Neuronal stem cell (in vitro differentiated cells): ENCODE data around the gene ARHGAP28.
"Not testable (repeated sequence)": the region's sequence is repeated elsewhere in the genome, so short reads cannot be mapped to it uniquely, and the experiment has no call there.

ENCODE experiments used
- DNase-seq: peaks from one replicate; pipeline ENCODE4 v3.0.0-alpha.2; 2013; ENCODE audit warnings: low spot score
- H2AFZ ChIP-seq: one replicate; pipeline ENCODE4 v1.6.1; 2013; ENCODE audit warnings: mild to moderate bottlenecking, low read length, inconsistent platforms
- H2AK5ac ChIP-seq: 2 replicates; pipeline ENCODE4 v1.6.1; 2013; ENCODE audit warnings: low read depth, mild to moderate bottlenecking, inconsistent platforms, low read length, moderate library complexity, mixed read lengths
- H2BK120ac ChIP-seq: 2 replicates; pipeline ENCODE4 v1.6.1; 2013; ENCODE audit warnings: low read depth, mild to moderate bottlenecking, inconsistent platforms, low read length, moderate library complexity, mixed read lengths
- H2BK12ac ChIP-seq: one replicate; pipeline ENCODE4 v1.6.1; 2013; ENCODE audit warnings: low read length, inconsistent platforms
- H2BK15ac ChIP-seq: 2 replicates; pipeline ENCODE4 v1.6.1; 2013; ENCODE audit warnings: mild to moderate bottlenecking, low read length, inconsistent platforms, mixed read lengths
- H2BK5ac ChIP-seq: one replicate; pipeline ENCODE4 v1.6.1; 2013; ENCODE audit warnings: inconsistent platforms, mild to moderate bottlenecking, low read length, moderate library complexity
- H3K14ac ChIP-seq: one replicate; pipeline ENCODE4 v1.6.1; 2013; ENCODE audit warnings: low read length, inconsistent platforms
- H3K18ac ChIP-seq: 2 replicates; pipeline ENCODE4 v1.6.1; 2013; ENCODE audit warnings: low read length, inconsistent platforms
- H3K23ac ChIP-seq: 2 replicates; pipeline ENCODE4 v1.6.1; 2013; ENCODE audit warnings: low read depth, mild to moderate bottlenecking, mixed read lengths, low read length, inconsistent platforms; ENCODE audit not compliant: poor library complexity
- H3K27ac ChIP-seq: replicated peaks from 3 replicates; pipeline ENCODE4 v1.5.1; 2013; ENCODE audit warnings: low read length, inconsistent platforms
- H3K27me3 ChIP-seq, 3 experiments: 2 replicates each; pipeline ENCODE4 v1.6.1; 2013; ENCODE audit warnings: low read length in 3 of 3, mild to moderate bottlenecking in 2 of 3, inconsistent platforms in 1 of 3, low read depth in 1 of 3, mixed read lengths in 1 of 3, moderate library complexity in 1 of 3; ENCODE audit not compliant: control insufficient read depth in 3 of 3, insufficient read depth in 3 of 3
- H3K36me3 ChIP-seq, 2 donors: replicated peaks in 1 of 2; 2 replicates each; pipeline ENCODE4 v1.6.1; 2013; ENCODE audit warnings: low read length in 2 of 2; ENCODE audit not compliant: control insufficient read depth in 2 of 2, insufficient read depth in 2 of 2
- H3K4ac ChIP-seq: 2 replicates; pipeline ENCODE4 v1.6.1; 2013; ENCODE audit warnings: inconsistent platforms, mild to moderate bottlenecking, low read length, moderate library complexity
- H3K4me1 ChIP-seq, 2 donors: 1 replicate in 1 of 2; 2 replicates in 1 of 2; pipeline ENCODE4 v1.6.1; 2013; ENCODE audit warnings: low read length in 2 of 2, low read depth in 1 of 2; ENCODE audit not compliant: control insufficient read depth in 2 of 2, insufficient read depth in 1 of 2
- H3K4me2 ChIP-seq: one replicate; pipeline ENCODE4 v1.6.1; 2013; ENCODE audit warnings: mild to moderate bottlenecking, low read length, inconsistent platforms; ENCODE audit not compliant: insufficient read depth, poor library complexity, severe bottlenecking
- H3K4me3 ChIP-seq, 2 donors: 2 replicates each; pipeline ENCODE4 v1.5.1; 2013; ENCODE audit warnings: low read length in 2 of 2, mild to moderate bottlenecking in 2 of 2, inconsistent platforms in 1 of 2, moderate library complexity in 1 of 2
- H3K79me1 ChIP-seq: one replicate; pipeline ENCODE4 v1.6.1; 2013; ENCODE audit warnings: low read depth, mild to moderate bottlenecking, inconsistent platforms, low read length, moderate library complexity
- H3K9ac ChIP-seq: one replicate; pipeline ENCODE4 v1.6.1; 2013; ENCODE audit warnings: mild to moderate bottlenecking, low read depth, low read length, inconsistent platforms; ENCODE audit not compliant: poor library complexity
- H3K9me3 ChIP-seq, 2 donors: replicated peaks in 1 of 2; 2 replicates each; pipeline versions ENCODE3 to v1.6.1; 2013; ENCODE audit warnings: low read length in 2 of 2, mild to moderate bottlenecking in 2 of 2, inconsistent platforms in 1 of 2, low read depth in 1 of 2, mixed read lengths in 1 of 2, moderate library complexity in 1 of 2; ENCODE audit not compliant: control insufficient read depth in 2 of 2, insufficient read depth in 1 of 2
- H4K8ac ChIP-seq: one replicate; pipeline ENCODE4 v1.6.1; 2013; ENCODE audit warnings: low read depth, mild to moderate bottlenecking, inconsistent platforms, low read length, moderate library complexity
- H4K91ac ChIP-seq: one replicate; pipeline ENCODE4 v1.6.1; 2013; ENCODE audit warnings: low read length, low read depth, mild to moderate bottlenecking, inconsistent platforms; ENCODE audit not compliant: poor library complexity
- WGBS, 2 donors: extraction: QIAGEN DNeasy Blood & Tissue Kit; methylation state at CpG; one replicate each; pipeline ENCODE4 v1.1.7; 2013; ENCODE audit warnings: missing lambda C conversion rate in 2 of 2, mixed read lengths in 1 of 2; ENCODE audit not compliant: insufficient read length in 2 of 2, insufficient replicate concordance in 1 of 2; ENCODE audit errors: extremely low coverage in 2 of 2; 5-methylcytosine and 5-hydroxymethylcytosine counted together

The ARHGAP28 gene

GRCh38 chr18:6938403-6938802 is 208.9 kb downstream of the ARHGAP28 start:
- H3K79me1 ChIP-seq, H3K18ac ChIP-seq, H3K4ac ChIP-seq, H4K8ac ChIP-seq, H2BK5ac ChIP-seq, DNase-seq, H3K4me3 ChIP-seq, H3K23ac ChIP-seq, H3K4me2 ChIP-seq, H2BK15ac ChIP-seq, H3K9me3 ChIP-seq, H2AFZ ChIP-seq, H3K9ac ChIP-seq, H2AK5ac ChIP-seq, H3K4me1 ChIP-seq, H2BK12ac ChIP-seq, H4K91ac ChIP-seq, H3K27ac ChIP-seq, H3K27me3 ChIP-seq, H3K14ac ChIP-seq, H2BK120ac ChIP-seq: not testable (repeated sequence)
- WGBS, 2 donors, result no CpG with 5 or more reads among the region's 2 CpGs
- peaks cover 16 to 54% of the 10 kb centered on the region in 2 donors for H3K36me3 ChIP-seq

- Histone ChIP-seq H3K4me2 (no peak overlapping the region), H4K8ac (no peak overlapping the region), H4K91ac (no peak overlapping the region), H2AFZ (no peak overlapping the region), H3K9ac (no peak overlapping the region), H3K4ac (no peak overlapping the region), H3K9me3 (peaks cover 0 to 4% of the 10 kb centered on the region in 2 donors), H2BK12ac (no peak overlapping the region), H3K14ac (no peak overlapping the region), H2AK5ac (no peak overlapping the region), H3K79me1 (no peaks in the 10 kb centered on the region), H3K4me1 (peaks cover 2 to 8% of the 10 kb centered on the region in 2 donors), H3K27me3 (no peaks in the 10 kb centered on the region), H2BK15ac (no peak overlapping the region), H3K4me3 (no peak overlapping the region), H3K27ac (no peak overlapping the region), H2BK5ac (no peak overlapping the region), H3K36me3 (peaks cover 17 to 70% of the 10 kb centered on the region in 2 donors), H3K18ac (no peak overlapping the region), H3K23ac (no peak overlapping the region), H2BK120ac (no peak overlapping the region)
- no peak for DNase-seq
- WGBS, 2 donors, result no CpG with 5 or more reads among the region's 4 CpGs
These were observed 210.5 kb downstream of the ARHGAP28 start for GRCh38 chr18:6939972-6940371.

DNA sequence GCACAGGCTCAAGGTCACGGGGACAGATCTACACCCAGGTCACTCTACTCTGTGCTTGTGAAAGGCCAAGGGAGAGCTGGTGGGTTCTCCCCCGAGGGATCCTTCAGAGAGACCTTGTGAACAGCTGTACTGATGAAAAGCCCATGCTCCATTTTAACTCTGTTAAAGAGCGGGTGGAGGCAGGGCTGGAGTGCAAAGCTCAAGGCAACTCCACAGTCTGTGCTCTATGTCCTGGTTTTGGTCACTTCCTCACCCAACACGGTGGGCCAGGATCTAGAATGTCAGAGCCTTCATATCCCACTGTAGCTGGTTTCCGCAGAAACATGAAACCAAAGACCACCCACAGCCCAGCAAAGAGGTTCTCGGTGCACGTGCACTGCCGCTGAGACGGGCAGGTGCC is 210.9 kb downstream of the ARHGAP28 start:
- Histone ChIP-seq H2AK5ac (no peak overlapping the region), H3K14ac (no peak overlapping the region), H2BK120ac (no peak overlapping the region), H2AFZ (no peak overlapping the region), H3K4me3 (no peak overlapping the region), H3K18ac (no peak overlapping the region), H3K4me1 (peaks cover 2 to 10% of the 10 kb centered on the region in 2 donors), H3K36me3 (peaks cover 20 to 75% of the 10 kb centered on the region in 2 donors), H3K23ac (no peak overlapping the region), H3K27me3 (no peaks in the 10 kb centered on the region), H3K4ac (no peak overlapping the region), H3K79me1 (no peaks in the 10 kb centered on the region), H2BK12ac (no peak overlapping the region), H3K27ac (no peak overlapping the region), H2BK15ac (no peak overlapping the region), H4K91ac (no peak overlapping the region), H3K9ac (no peak overlapping the region), H3K9me3 (peaks cover 0 to 4% of the 10 kb centered on the region in 2 donors), H4K8ac (no peak overlapping the region), H3K4me2 (no peak overlapping the region), H2BK5ac (no peak overlapping the region)
- WGBS, 2 donors, result no CpG with 5 or more reads among the region's 9 CpGs
- DNase-seq, result no peak

- Histone ChIP-seq H3K18ac (no peak overlapping the region), H3K4me1 (peaks cover 0 to 2% of the 10 kb centered on the region in 2 donors), H3K27me3 (no peaks in the 10 kb centered on the region), H2BK5ac (no peak overlapping the region), H3K9me3 (peaks cover 0 to 4% of the 10 kb centered on the region in 2 donors), H3K4me2 (no peak overlapping the region), H3K4me3 (no peak overlapping the region), H3K79me1 (no peaks in the 10 kb centered on the region), H2AK5ac (no peak overlapping the region), H2BK12ac (no peak overlapping the region), H3K9ac (no peak overlapping the region), H4K8ac (no peak overlapping the region), H3K23ac (no peak overlapping the region), H2BK120ac (no peak overlapping the region), H3K4ac (no peak overlapping the region), H3K27ac (no peak overlapping the region), H2AFZ (no peak overlapping the region), H2BK15ac (no peak overlapping the region), H4K91ac (no peak overlapping the region), H3K36me3 (peaks cover 27 to 89% of the 10 kb centered on the region in 2 donors), H3K14ac (no peak overlapping the region)
- WGBS, 2 donors, result no CpG with 5 or more reads among the region's 11 CpGs
- DNase-seq, result no peak
These were observed 212.5 kb downstream of the ARHGAP28 start for GRCh38 chr18:6941996-6942395.
